AG10803 (cell line): ENCODE data around the gene NCSTN.
"Not testable (repeated sequence)": the region's sequence is repeated elsewhere in the genome, so short reads cannot be mapped to it uniquely, and the experiment has no call there.

Experiments
- DNase-seq: peaks from one replicate; pipeline ENCODE4 v3.0.0; 2010; ENCODE audit warnings: low read depth
- H3K4me3 ChIP-seq: 2 replicates; pipeline ENCODE4 v1.5.1; 2011; ENCODE audit warnings: mild to moderate bottlenecking, low read length, control low read depth
- CTCF ChIP-seq: conservative IDR thresholded peaks from 2 replicates; pipeline ENCODE4 v1.5.1; 2011; ENCODE audit warnings: mild to moderate bottlenecking, low read length, control low read depth, inconsistent platforms

NCSTN gene

DNA sequence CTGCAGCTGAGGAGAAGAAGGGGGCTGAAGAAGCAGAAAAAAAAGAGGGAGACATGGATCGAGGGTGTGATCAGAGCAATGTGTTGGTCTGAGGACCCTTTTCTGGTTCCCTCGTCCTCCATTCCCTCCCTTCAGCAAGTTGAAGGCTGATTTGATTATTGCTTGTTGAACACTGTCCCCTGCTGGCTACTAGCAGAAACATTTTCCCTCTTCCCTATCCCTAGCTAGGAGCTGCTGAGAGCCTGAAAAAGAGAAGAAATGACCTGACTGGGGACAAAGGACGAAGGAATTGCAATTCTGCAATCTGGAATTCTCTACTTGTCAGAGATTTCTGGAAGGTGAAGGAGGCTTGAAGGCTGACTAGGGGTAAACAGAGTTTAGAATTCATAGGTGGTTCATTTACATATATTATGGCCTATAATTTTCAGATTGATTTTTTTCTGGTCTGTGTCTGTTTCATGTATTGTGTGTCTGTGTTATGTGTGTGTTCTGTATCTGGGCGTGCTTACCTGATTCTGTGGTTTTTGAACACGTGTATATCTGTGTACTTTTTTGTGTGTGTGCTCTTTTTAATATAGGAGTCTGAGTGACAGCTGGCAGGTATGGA, 33.4 kb downstream of the NCSTN start:
- peak; percentile 74 for DNase-seq
- H3K4me3 ChIP-seq = no peak overlapping the region
- TF ChIP-seq CTCF = peak; percentile 98

DNA sequence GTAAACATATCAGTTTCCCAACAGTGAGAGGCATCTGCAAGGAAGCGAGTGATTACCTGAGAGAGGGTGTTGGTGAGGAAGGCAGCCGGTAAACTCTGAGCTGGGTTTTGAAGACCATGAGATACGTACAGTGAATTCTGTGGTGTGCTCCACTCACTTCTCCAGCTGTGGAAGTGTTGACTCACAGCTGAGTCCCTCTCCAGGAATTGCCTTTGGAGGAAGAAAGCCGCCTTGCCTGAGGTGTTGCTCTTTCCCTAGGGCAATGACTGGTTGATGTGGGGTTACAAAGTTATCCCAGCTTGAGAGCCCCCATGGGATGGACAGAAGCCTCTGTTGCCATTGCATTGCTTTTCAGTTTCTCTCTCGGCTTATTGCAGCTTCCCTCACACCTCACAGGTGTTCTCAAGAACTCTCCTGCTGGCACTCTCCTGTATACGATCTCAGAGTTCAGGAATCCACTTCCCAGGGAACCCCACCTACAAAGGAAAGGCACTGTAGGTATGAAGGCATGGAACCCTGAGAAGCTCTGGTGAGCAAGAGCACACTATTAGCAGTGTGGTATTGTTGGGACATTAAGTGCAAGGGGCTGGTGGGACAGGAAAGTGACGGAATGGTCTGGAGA, 34.5 kb downstream of the NCSTN start:
- no peak overlapping the region for H3K4me3 ChIP-seq
- DNase-seq = peak; percentile 62
- TF ChIP-seq CTCF = no peak

- H3K4me3 ChIP-seq, DNase-seq: not testable (repeated sequence)
These were observed 41.6 kb downstream of the NCSTN start for GRCh38 chr1:160384812-160385211.

GRCh38 chr1:160388406-160388805, 45.2 kb downstream of the NCSTN start:
- DNase-seq, H3K4me3 ChIP-seq: not testable (repeated sequence)

GRCh38 chr1:160394673-160395072, 51.5 kb downstream of the NCSTN start:
- TF ChIP-seq CTCF = no peak
- DNase-seq = no peak

DNA sequence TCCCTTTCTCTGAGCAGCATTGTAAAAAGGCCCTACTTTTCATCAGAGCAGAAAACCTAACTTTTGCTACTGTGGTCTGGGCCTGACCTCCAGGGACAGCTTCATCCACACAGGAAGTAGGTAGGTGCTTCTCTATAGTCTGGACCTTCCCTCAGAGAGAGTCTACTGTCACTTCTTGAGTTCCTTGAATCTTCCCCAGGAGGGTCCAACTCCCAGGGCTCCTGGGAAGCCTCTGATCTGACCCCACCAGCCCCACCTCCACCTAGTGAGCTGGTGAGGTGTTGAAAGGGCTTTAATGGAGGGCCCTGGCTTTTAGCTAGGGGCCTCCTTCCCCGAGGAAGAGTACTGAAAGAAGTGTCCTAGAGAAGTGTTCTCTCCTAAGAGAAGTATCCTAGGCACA, 54.5 kb downstream of the NCSTN start:
- no peak for DNase-seq
- TF ChIP-seq CTCF = no peak
- H3K4me3 ChIP-seq = no peak overlapping the region

More at GRCh38 chr1:160394673-160395072, 51.5 kb downstream of the NCSTN start:
- H3K4me3 ChIP-seq = no peak overlapping the region

DNA sequence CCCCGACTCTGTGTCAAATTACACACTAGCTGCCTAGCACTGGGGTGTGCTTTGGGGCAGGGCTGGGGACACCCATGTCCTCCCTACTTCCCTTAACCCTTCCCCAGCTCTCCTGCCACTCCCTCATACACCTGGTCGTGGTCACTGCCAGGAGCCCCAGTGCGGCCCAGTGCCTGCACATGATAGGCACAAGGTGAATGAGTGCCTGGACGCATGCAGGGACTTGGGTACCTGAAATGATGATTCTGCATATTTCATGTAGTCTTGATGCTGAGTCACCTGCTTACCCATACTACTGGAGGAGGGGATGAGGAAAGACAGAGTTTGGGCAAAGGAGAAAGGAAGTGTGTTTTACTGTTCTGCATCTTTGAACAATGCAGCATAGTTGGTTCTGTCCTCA, 55.6 kb downstream of the NCSTN start:
- DNase-seq = no peak
- H3K4me3 ChIP-seq = no peak overlapping the region
- no peak for TF ChIP-seq CTCF

- no peak for DNase-seq
- H3K4me3 ChIP-seq = peak overlapping the region; percentile 24
- TF ChIP-seq CTCF = no peak
These were observed 56.5 kb downstream of the NCSTN start for GRCh38 chr1:160399544-160400222.
